Naive thymus-derived CD4-positive, alpha-beta T cell (primary cell): ENCODE data around the gene KMT2E. TPM values are rescaled to one million over a fixed set of nuclear protein-coding genes. Genes with fewer than 3 reads are reported as not detected.
A peak's percentile ranks its signal among the peaks of the same experiment; 100 is the strongest.
"Not testable (repeated sequence)": the region's sequence is repeated elsewhere in the genome, so short reads cannot be mapped to it uniquely, and the experiment has no call there.

ENCODE experiments used
- ATAC-seq: fragments of 150-1000 bp; cut with Tn5 transposase; 2 replicates; pipeline ENCODE4 v1.10.0; 2021; ENCODE audit warnings: mild to moderate bottlenecking, moderate library complexity
- CTCF ChIA-PET: fragments of 350-600 bp; sonication (Branson Sonifier 250); formaldehyde crosslinking; loops from one replicate; lab custom pipeline; 2021; ENCODE audit warnings: antibody characterized with exemption; lab: Charles Lee
- POLR2A ChIA-PET: fragments of 350-600 bp; sonication (Branson Sonifier 250); formaldehyde crosslinking; loops from one replicate; lab custom pipeline; 2021; ENCODE audit warnings: antibody characterized with exemption, inconsistent platforms; lab: Charles Lee
- DNase-seq, 9 donors: peaks; one replicate each; pipeline versions ENCODE4 v3.0.0 to v3.0.0-alpha.2; 2020 to 2022; ENCODE audit warnings: mixed read lengths in 1 of 9
- H3K27ac ChIP-seq: one replicate; pipeline ENCODE4 v1.7.0; 2013; ENCODE audit warnings: mild to moderate bottlenecking, low read depth, low read length, moderate library complexity
- H3K27me3 ChIP-seq, 2 donors: one replicate each; pipeline ENCODE4 v1.7.0; 2013; ENCODE audit warnings: low read length in 2 of 2, mild to moderate bottlenecking in 2 of 2, moderate library complexity in 2 of 2; ENCODE audit not compliant: control insufficient read depth in 2 of 2, insufficient read depth in 2 of 2
- H3K36me3 ChIP-seq, 3 experiments: 1 replicate in 2 of 3; 2 replicates in 1 of 3; pipeline ENCODE4 v1.7.0; 2013; ENCODE audit warnings: low read length in 3 of 3, mild to moderate bottlenecking in 3 of 3, moderate library complexity in 1 of 3; ENCODE audit not compliant: insufficient read depth in 3 of 3, control insufficient read depth in 2 of 3
- H3K4me1 ChIP-seq, 2 donors: one replicate each; pipeline ENCODE4 v1.7.0; 2013; ENCODE audit warnings: low read length in 2 of 2, mild to moderate bottlenecking in 2 of 2, moderate library complexity in 1 of 2; ENCODE audit not compliant: control insufficient read depth in 2 of 2, insufficient read depth in 2 of 2
- H3K4me3 ChIP-seq: 2 replicates; pipeline ENCODE4 v1.7.0; 2013; ENCODE audit warnings: mild to moderate bottlenecking, low read length
- H3K9me3 ChIP-seq, 3 experiments: 1 replicate in 2 of 3; 2 replicates in 1 of 3; pipeline ENCODE4 v1.7.0; 2013; ENCODE audit warnings: low read length in 3 of 3; ENCODE audit not compliant: control insufficient read depth in 2 of 3
- H3K27ac Mint-ChIP-seq, 9 donors: one replicate each; pipeline ENCODE4 v1.8.0; 2020 to 2022; ENCODE audit warnings: mixed read lengths in 9 of 9, mild to moderate bottlenecking in 8 of 9, moderate library complexity in 5 of 9, inconsistent platforms in 2 of 9
- H3K27me3 Mint-ChIP-seq, 5 donors: one replicate each; pipeline ENCODE4 v1.8.0; 2021 to 2022; ENCODE audit warnings: mixed read lengths in 5 of 5, mild to moderate bottlenecking in 1 of 5
- H3K36me3 Mint-ChIP-seq, 5 donors: one replicate each; pipeline ENCODE4 v1.8.0; 2020 to 2022; ENCODE audit warnings: mixed read lengths in 5 of 5, mild to moderate bottlenecking in 3 of 5, inconsistent platforms in 1 of 5
- H3K4me1 Mint-ChIP-seq, 7 donors: one replicate each; pipeline ENCODE4 v1.8.0; 2020 to 2022; ENCODE audit warnings: mixed read lengths in 7 of 7, mild to moderate bottlenecking in 3 of 7, inconsistent platforms in 1 of 7
- H3K4me3 Mint-ChIP-seq, 10 donors: one replicate each; pipeline ENCODE4 v1.8.0; 2020 to 2022; ENCODE audit warnings: mild to moderate bottlenecking in 10 of 10, mixed read lengths in 10 of 10, moderate library complexity in 6 of 10, inconsistent platforms in 2 of 10
- H3K9me3 Mint-ChIP-seq, 11 donors: one replicate each; pipeline ENCODE4 v1.8.0; 2020 to 2022; ENCODE audit warnings: mixed read lengths in 11 of 11, mild to moderate bottlenecking in 4 of 11, inconsistent platforms in 1 of 11, moderate library complexity in 1 of 11
- intact Hi-C, 2 donors: fragments of 100-400 bp; cut with micrococcal nuclease; formaldehyde crosslinking; loops; one replicate each; pipeline ENCODE4 v1.15.1; 2023
- polyA plus RNA-seq, 2 donors: library from polyadenylated mRNA; unstranded; fragments of 300-500 nt; fragmentation: Illumina TruSeq; gene quantifications; one replicate each; pipeline ENCODE4 v1.2.3, GENCODE V29; 2021
- total RNA-seq, 6 experiments: library from RNA in 5 of 6; stranded (reverse) in 5 of 6; gene quantifications; 1 replicate in 5 of 6; 2 replicates in 1 of 6; pipeline ENCODE4 v1.2.3 and lab custom pipeline; 2021 to 2026

The KMT2E gene
- total and polyA plus RNA-seq, 7 experiments from 2014 or later = 129 to 221 (median 195) TPM

DNA sequence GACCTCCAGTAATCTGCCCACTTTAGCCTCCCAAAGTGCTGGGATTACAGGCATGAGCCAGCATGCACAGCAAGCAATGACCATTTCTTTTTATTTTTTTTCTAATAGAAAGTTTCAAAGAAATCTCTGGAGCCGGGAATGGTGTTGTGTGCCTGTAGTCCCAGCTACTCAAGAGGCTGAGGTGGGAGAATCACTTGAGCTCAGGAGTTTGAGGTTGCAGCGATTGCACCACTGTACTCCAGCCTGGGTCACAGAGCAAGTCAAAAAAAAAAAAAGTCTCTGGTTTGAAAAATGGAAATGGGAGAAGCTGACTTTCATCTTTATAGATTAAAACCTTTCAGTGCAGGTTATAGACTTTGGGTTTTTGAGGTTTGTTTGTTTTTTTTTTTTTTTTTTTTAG lies 44.8 kb upstream of the KMT2E start:
- POLR2A ChIA-PET = no interaction called here

DNA sequence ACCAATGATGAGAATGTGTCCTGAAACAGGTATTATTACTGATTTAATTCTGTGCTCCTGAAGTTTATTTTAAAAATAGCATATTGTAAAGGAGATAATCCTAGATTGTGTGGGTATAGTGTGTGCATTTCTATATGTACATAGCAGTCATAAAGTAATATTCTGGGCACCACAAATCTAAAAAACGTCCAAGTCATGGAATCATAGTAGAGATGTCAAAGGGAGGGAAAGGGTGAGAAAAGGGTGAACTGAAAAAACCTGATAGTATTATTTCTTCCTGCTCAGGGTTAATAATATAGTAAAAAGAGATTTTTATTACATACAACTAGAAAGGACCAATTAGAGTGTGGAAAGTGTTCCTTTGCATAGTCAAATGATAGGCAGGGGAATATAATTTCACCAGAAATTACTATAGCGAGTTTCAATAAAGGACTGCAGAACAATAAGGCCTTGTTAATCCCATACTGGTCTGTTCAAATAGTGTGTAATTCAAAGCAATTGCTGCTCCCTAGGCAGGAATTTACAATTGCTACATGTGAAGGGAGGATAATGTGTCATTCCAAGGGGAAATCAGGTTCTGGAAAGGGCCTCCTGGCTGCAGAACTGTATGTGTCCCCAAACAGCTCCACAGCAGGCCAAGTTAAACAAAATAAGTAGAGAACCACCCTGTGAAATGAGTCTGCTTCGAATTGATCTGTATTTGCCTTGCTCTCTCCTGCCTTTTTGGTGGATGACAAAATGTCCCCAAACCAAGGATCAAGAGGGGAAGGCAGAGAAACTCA lies 42.5 kb upstream of the KMT2E start:
- DNase-seq (no peak), ATAC-seq (no peak)
- no peaks in the 10 kb centered on the region for H3K27me3 ChIP-seq
- no peak overlapping the region for H3K27ac ChIP-seq
- H3K4me1 ChIP-seq = no peaks in the 10 kb centered on the region
- intact Hi-C loops = no loop called here
- no peaks in the 10 kb centered on the region for H3K9me3 ChIP-seq
- Mint-ChIP-seq H3K27ac (no peak overlapping the region), H3K4me1 (peaks cover 0 to 14% (median 0%) of the 10 kb centered on the region in 7 donors), H3K36me3 (peaks cover 0 to 18% (median 4%) of the 10 kb centered on the region in 5 donors), H3K9me3 (no peaks in the 10 kb centered on the region), H3K4me3 (no peak overlapping the region), H3K27me3 (no peaks in the 10 kb centered on the region)
- POLR2A ChIA-PET = interaction anchor here (1.0 kb wide), 1 partner anchor 10 kb away, joined by 3 read pairs; no protein-coding TSS in a partner anchor
- H3K4me3 ChIP-seq = no peak overlapping the region
- CTCF ChIA-PET = interaction anchor here (0.6 to 1.5 kb wide), 3 partner anchors 10 to 53 kb away, joined by 5 read pairs; no protein-coding TSS in a partner anchor
- H3K36me3 ChIP-seq = no peaks in the 10 kb centered on the region

More for the DNA sequence above, 44.8 kb upstream of the KMT2E start:
- intact Hi-C loops = no loop called here
- Histone ChIP-seq H3K36me3 (no peaks in the 10 kb centered on the region), H3K27ac (no peak overlapping the region), H3K4me1 (no peaks in the 10 kb centered on the region), H3K27me3 (no peaks in the 10 kb centered on the region), H3K4me3 (no peak overlapping the region), H3K9me3 (no peaks in the 10 kb centered on the region)
- Mint-ChIP-seq H3K4me3 (no peak overlapping the region), H3K36me3 (peaks cover 0 to 29% (median 7%) of the 10 kb centered on the region in 5 donors), H3K4me1 (peaks cover 0 to 17% (median 0%) of the 10 kb centered on the region in 7 donors), H3K27me3 (no peaks in the 10 kb centered on the region), H3K9me3 (peaks cover 0 to 2% (median 0%) of the 10 kb centered on the region in 11 donors), H3K27ac (peak overlapping the region in 1 of 9 donors; percentile 82)
- ATAC-seq (no peak), DNase-seq (no peak)
- CTCF ChIA-PET = interaction anchor here (0.8 to 1.7 kb wide), 2 partner anchors 12 to 16 kb away, joined by 3 to 4 read pairs; no protein-coding TSS in a partner anchor

DNA sequence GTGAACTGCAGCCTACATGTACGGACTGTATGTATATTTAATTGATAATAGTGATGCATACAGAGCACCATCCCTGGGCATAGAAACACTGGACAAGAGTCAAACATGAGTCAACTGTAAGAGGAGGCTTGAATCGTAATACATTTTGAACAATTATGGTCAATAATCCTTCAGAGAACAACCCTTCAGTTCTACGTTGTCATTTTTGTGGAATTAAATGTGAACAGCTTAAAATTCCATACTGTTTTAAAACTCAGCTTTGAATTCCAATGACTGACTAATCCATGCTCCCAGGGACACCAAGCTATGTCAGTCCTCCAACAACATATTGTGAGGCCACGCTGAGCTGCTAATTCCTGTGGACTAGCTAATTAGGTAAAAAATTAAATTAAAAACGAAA lies 41.5 kb upstream of the KMT2E start:
- H3K27me3 Mint-ChIP-seq = no peaks in the 10 kb centered on the region
- ChIA-PET CTCF (interaction anchor here (0.8 to 1.5 kb wide), 2 partner anchors 9 to 14 kb away, joined by 3 to 5 read pairs; no protein-coding TSS in a partner anchor), POLR2A (interaction anchor here (1.0 kb wide), 1 partner anchor 9 kb away, joined by 3 read pairs; no protein-coding TSS in a partner anchor)
- no peaks in the 10 kb centered on the region for H3K9me3 ChIP-seq
- H3K4me1 Mint-ChIP-seq = peaks cover 0 to 19% (median 0%) of the 10 kb centered on the region in 7 donors
- H3K27ac ChIP-seq = no peak overlapping the region
- no peaks in the 10 kb centered on the region for H3K9me3 Mint-ChIP-seq
- DNase-seq = no peak
- H3K4me3 Mint-ChIP-seq = no peak overlapping the region
- H3K36me3 ChIP-seq = no peaks in the 10 kb centered on the region
- intact Hi-C loops = no loop called here
- H3K4me1 ChIP-seq = no peaks in the 10 kb centered on the region
- H3K27ac Mint-ChIP-seq = peak overlapping the region in 1 of 9 donors; percentile 78
- ATAC-seq = no peak
- H3K27me3 ChIP-seq = no peaks in the 10 kb centered on the region
- H3K4me3 ChIP-seq = no peak overlapping the region
- peaks cover 0 to 13% (median 4%) of the 10 kb centered on the region in 5 donors for H3K36me3 Mint-ChIP-seq

DNA sequence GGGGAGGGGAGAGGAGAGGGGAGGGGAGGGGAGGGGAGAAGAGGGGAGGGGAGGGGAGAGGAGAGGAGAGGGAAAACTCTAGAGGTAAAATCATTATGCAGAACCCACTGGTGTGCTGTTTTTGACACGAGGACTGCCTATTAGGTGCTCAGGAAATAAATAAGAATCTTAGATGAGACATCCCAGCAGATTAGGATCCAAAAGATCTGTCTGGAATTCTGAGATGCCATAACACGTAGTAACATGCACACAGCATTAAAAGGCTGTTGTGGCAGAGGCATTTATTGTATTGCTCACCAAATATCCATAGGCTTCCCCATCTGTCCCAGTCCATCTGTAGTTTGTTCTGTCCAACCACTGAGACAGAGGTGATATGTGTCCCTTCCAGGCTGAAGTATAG lies 40.8 kb upstream of the KMT2E start:
- intact Hi-C loops = no loop called here
- Histone ChIP-seq H3K4me1 (no peaks in the 10 kb centered on the region), H3K27me3 (no peaks in the 10 kb centered on the region), H3K4me3 (no peak overlapping the region), H3K9me3 (no peaks in the 10 kb centered on the region), H3K27ac (no peak overlapping the region), H3K36me3 (no peaks in the 10 kb centered on the region)
- Mint-ChIP-seq H3K9me3 (no peaks in the 10 kb centered on the region), H3K27me3 (no peaks in the 10 kb centered on the region), H3K27ac (peak overlapping the region in 1 of 9 donors; percentile 24), H3K4me1 (peaks cover 0 to 19% (median 0%) of the 10 kb centered on the region in 7 donors), H3K4me3 (no peak overlapping the region), H3K36me3 (peaks cover 0 to 13% (median 4%) of the 10 kb centered on the region in 5 donors)
- ChIA-PET CTCF (no interaction called here), POLR2A (no interaction called here)
- DNase-seq (no peak), ATAC-seq (no peak)

DNA sequence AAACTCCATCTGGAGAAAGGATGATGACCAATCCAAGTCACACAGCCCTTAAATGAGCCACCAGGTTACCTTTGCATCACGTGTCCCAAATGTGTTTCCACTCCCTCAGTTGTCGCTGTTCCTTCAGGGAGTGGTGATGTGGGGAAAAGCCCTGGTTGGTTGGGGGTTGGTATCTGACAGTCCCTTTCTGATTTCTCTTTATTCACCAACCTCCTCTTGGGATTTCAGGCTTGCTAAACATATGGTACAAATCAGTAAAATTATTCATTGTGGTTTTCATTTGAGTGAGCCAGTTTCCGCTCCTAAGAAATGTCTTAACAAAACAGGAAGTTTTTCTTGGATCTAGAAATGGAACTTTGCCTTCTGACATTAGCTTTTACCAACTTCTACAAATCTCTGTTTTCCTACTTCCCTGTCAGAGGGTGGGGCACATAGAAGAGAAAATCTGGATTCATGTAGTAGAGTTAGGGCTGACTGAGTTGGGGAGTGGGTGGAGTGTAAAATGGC lies 40.0 kb upstream of the KMT2E start:
- ATAC-seq (peak; percentile 34), DNase-seq (no peak)
- no peaks in the 10 kb centered on the region for H3K27me3 Mint-ChIP-seq
- Histone ChIP-seq H3K9me3 (no peaks in the 10 kb centered on the region), H3K36me3 (no peaks in the 10 kb centered on the region), H3K27ac (no peak overlapping the region), H3K4me1 (no peaks in the 10 kb centered on the region), H3K4me3 (no peak overlapping the region), H3K27me3 (no peaks in the 10 kb centered on the region)
- H3K4me1 Mint-ChIP-seq = peaks cover 0 to 21% (median 0%) of the 10 kb centered on the region in 7 donors
- intact Hi-C loops = no loop called here
- CTCF ChIA-PET = no interaction called here
- H3K9me3 Mint-ChIP-seq = no peaks in the 10 kb centered on the region
- H3K36me3 Mint-ChIP-seq = peaks cover 0 to 13% (median 4%) of the 10 kb centered on the region in 5 donors
- no peak overlapping the region for H3K4me3 Mint-ChIP-seq
- POLR2A ChIA-PET = no interaction called here
- H3K27ac Mint-ChIP-seq = peak overlapping the region in 1 of 9 donors; percentile 24

DNA sequence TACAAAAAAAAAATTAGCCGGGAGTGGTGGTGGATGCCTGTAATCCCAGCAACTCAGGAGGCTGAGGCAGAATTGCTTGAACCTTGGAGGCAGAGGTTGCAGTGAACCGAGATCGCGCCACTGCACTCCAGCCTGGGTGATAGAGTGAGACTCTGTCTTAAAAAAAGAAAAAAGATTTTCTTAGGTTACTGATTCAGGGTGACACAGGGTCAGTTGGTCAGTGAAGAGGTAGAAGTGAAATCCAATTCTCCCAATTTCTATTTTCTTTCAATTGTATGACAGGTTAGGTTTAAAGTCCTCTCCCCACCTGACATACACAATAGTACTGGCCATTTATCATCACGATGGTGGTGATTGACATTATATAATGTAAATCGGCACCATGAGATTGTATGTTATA lies 38.5 kb upstream of the KMT2E start:
- POLR2A ChIA-PET, ATAC-seq: not testable (repeated sequence)
- peaks cover 0 to 31% (median 0%) of the 10 kb centered on the region in 7 donors for H3K4me1 Mint-ChIP-seq

More for the DNA sequence above, 38.5 kb upstream of the KMT2E start:
- H3K9me3 ChIP-seq, H3K36me3 ChIP-seq, H3K4me3 Mint-ChIP-seq, intact Hi-C loops, H3K4me3 ChIP-seq, DNase-seq, CTCF ChIA-PET, H3K27me3 ChIP-seq, H3K9me3 Mint-ChIP-seq, H3K27ac ChIP-seq, H3K27me3 Mint-ChIP-seq, H3K4me1 ChIP-seq: not testable (repeated sequence)
- H3K27ac Mint-ChIP-seq = peak overlapping the region in 1 of 9 donors; percentile 20
- H3K36me3 Mint-ChIP-seq = peaks cover 0 to 13% (median 4%) of the 10 kb centered on the region in 5 donors
